Measurements from ENCODE around the gene CHURC1. TPM values are rescaled to one million over a fixed set of nuclear protein-coding genes. Genes with fewer than 3 reads are reported as not detected.

Gene CHURC1
- 46.5 TPM for polyA plus RNA-seq (2013, experiment 1 of 2)
- 43.7 TPM for polyA plus RNA-seq (2013, experiment 2 of 2)

DNA sequence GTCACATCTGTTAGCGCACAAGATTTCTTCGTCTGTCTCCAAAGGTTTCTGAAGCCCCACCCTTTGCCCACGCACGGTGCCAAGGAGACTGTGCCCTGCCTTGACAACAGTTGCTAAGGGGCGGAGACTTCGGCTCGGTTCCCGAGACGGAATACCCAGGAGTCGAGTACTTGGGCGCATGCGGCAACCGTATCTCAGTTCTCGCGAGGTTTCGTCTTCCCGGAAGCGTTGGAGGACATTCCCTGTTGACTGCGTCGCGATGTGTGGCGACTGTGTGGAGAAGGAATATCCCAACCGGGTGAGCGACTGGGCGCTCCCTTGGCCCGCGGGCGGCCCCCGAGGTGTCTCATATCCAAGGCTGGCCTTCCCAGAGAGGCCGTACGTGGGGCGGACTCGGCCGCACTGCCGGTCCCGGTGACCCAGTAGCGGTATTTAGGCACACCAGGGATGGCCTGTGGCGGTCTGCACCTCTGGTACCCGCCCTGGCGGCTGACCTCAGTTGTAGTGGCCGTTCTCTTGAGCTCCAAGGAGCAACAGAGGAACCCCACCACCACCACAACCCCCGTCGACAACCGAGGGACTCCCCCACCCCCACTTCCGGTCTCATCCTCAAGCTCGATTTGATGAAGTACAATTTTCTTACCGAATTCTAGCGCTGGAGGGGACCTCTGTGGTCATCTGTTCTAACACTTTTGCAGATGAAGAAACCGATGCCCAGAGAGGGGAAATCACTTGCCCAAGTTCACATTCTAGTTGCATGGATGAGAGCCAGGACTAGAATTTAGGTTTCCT lies at the start of gene CHURC1:
Gene CHURC1, plus strand, starts transcription at position 219 of the 792 bp plus-strand sequence. Its CDS starts 41 bp downstream, at position 260.
- WGBS, 2 experiments (ENCODE audit: insufficient coverage in 2 of 2), result 0 to 1% methylated on average over 37 to 39 of the region's 49 CpGs
- peaks cover 15% of the 10 kb centered on the region for H3K4me1 ChIP-seq (ENCODE audit: control insufficient read depth, insufficient read depth, low read length, poor library complexity, severe bottlenecking)
- H3K9me3 ChIP-seq (ENCODE audit: control insufficient read depth, low read length), result no peaks in the 10 kb centered on the region
- H3K27ac ChIP-seq (ENCODE audit: low read depth, low read length, severe bottlenecking), result peak within 1 kb of the TSS; percentile 94
- H3K4me3 ChIP-seq (ENCODE audit: extremely low read depth, insufficient read depth, low read length, poor library complexity, severe bottlenecking), result peak within 1 kb of the TSS; percentile 100
- no peaks in the 10 kb centered on the region for H3K36me3 ChIP-seq (ENCODE audit: control insufficient read depth, insufficient read depth, low read length)

GRCh38 chr14:64865109-64865508 lies 49.1 kb upstream of the CHURC1 start:
- no peak overlapping the region for H3K4me3 ChIP-seq (ENCODE audit: extremely low read depth, insufficient read depth, low read length, poor library complexity, severe bottlenecking)
- H3K4me1 ChIP-seq (ENCODE audit: control insufficient read depth, insufficient read depth, low read length, poor library complexity, severe bottlenecking), result peaks cover 5% of the 10 kb centered on the region
- WGBS, 2 experiments (ENCODE audit: insufficient coverage in 2 of 2), result 73 to 98% methylated on average over 5 of the region's 6 CpGs
- no peaks in the 10 kb centered on the region for H3K9me3 ChIP-seq (ENCODE audit: control insufficient read depth, low read length)
- H3K27ac ChIP-seq (ENCODE audit: low read depth, low read length, severe bottlenecking), result no peak overlapping the region
- no peaks in the 10 kb centered on the region for H3K36me3 ChIP-seq (ENCODE audit: control insufficient read depth, insufficient read depth, low read length)

- no peaks in the 10 kb centered on the region for H3K9me3 ChIP-seq (ENCODE audit: control insufficient read depth, low read length)
- H3K27ac ChIP-seq (ENCODE audit: low read depth, low read length, severe bottlenecking), result no peak overlapping the region
- H3K36me3 ChIP-seq (ENCODE audit: control insufficient read depth, insufficient read depth, low read length), result no peaks in the 10 kb centered on the region
- WGBS, 2 experiments (ENCODE audit: insufficient coverage in 2 of 2), result 80 to 85% methylated on average over 6 of the region's 6 CpGs
- peaks cover 5% of the 10 kb centered on the region for H3K4me1 ChIP-seq (ENCODE audit: control insufficient read depth, insufficient read depth, low read length, poor library complexity, severe bottlenecking)
- no peak overlapping the region for H3K4me3 ChIP-seq (ENCODE audit: extremely low read depth, insufficient read depth, low read length, poor library complexity, severe bottlenecking)
Measured at GRCh38 chr14:64865992-64866391, 48.3 kb upstream of the CHURC1 start.

DNA sequence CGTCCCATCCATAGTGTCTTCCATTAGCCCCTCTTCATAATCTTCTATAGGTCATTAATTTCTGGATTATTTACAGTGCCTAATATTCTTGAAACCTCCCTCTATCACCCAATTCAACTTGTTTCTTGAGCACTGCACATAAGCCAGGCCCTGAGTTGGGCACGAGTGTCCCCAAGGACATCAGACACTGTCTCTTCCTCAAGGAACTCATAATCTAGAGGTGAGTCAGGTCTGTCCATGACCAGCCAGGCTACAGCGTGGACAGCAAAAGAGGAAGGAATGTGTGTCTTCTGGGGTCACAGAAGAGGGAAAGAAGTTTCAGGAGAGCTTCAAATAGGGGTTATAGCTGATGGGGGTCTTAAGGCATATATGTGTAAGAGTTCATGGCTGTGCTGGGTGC lies 47.1 kb upstream of the CHURC1 start:
- no peak overlapping the region for H3K4me3 ChIP-seq (ENCODE audit: extremely low read depth, insufficient read depth, low read length, poor library complexity, severe bottlenecking)
- no peak overlapping the region for H3K27ac ChIP-seq (ENCODE audit: low read depth, low read length, severe bottlenecking)
- peaks cover 5% of the 10 kb centered on the region for H3K4me1 ChIP-seq (ENCODE audit: control insufficient read depth, insufficient read depth, low read length, poor library complexity, severe bottlenecking)
- H3K9me3 ChIP-seq (ENCODE audit: control insufficient read depth, low read length), result peaks cover 1% of the 10 kb centered on the region
- WGBS, 2 experiments (ENCODE audit: insufficient coverage in 2 of 2), result 95 to 100% methylated on average over 1 to 2 of the region's 3 CpGs
- H3K36me3 ChIP-seq (ENCODE audit: control insufficient read depth, insufficient read depth, low read length), result no peaks in the 10 kb centered on the region

DNA sequence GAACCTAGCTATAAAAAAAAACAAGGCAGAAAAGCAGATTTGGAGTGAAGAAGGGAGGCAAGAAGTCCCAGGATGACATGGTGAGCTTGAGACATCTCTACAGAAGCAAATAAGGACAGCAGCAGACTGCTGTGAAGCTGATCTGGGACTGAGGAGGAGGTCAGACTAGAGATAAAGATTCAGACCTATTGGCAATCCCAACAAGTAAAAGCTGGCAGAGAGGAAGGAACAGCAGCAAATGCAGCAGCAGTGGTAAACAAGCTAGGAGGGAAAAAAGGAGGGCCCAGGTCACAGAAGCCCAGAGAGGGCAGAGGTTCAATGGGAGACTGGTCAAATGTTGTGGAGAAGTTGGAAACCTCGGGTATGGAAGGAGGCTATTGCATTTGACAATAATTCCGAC lies 45.9 kb upstream of the CHURC1 start:
- Histone ChIP-seq H3K4me3 (ENCODE audit: extremely low read depth, insufficient read depth, low read length, poor library complexity, severe bottlenecking) (no peak overlapping the region), H3K9me3 (ENCODE audit: control insufficient read depth, low read length) (peaks cover 6% of the 10 kb centered on the region), H3K27ac (ENCODE audit: low read depth, low read length, severe bottlenecking) (no peak overlapping the region), H3K36me3 (ENCODE audit: control insufficient read depth, insufficient read depth, low read length) (no peaks in the 10 kb centered on the region), H3K4me1 (ENCODE audit: control insufficient read depth, insufficient read depth, low read length, poor library complexity, severe bottlenecking) (peaks cover 5% of the 10 kb centered on the region)
- 90% methylated on average over 2 of the region's 2 CpGs; no CpG with 5 or more reads in 1 of the 2 experiments for WGBS, 2 experiments (ENCODE audit: insufficient coverage in 2 of 2)

DNA sequence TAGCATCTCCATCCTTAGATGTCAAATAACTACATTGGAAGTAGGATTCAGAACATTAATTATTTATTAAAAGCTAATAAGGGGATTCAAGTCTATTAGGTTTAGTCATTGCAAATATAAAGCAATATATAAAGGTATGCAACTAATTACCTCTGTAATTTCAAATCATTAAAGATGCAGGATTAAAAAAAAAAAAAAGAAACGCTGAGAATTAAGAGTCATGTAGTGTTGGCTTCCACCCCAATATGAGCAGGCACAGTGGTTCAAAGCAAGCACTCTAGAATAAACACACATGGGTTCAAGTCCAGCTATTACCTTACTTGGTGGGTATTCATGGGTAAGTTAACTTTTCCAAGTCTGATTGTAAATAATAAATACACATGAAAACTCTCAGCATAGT lies 45.4 kb upstream of the CHURC1 start:
- H3K36me3 ChIP-seq (ENCODE audit: control insufficient read depth, insufficient read depth, low read length), result no peaks in the 10 kb centered on the region
- peaks cover 5% of the 10 kb centered on the region for H3K4me1 ChIP-seq (ENCODE audit: control insufficient read depth, insufficient read depth, low read length, poor library complexity, severe bottlenecking)
- WGBS, 2 experiments (ENCODE audit: insufficient coverage in 2 of 2), result no CpG with 5 or more reads among the region's 1 CpG
- no peak overlapping the region for H3K27ac ChIP-seq (ENCODE audit: low read depth, low read length, severe bottlenecking)
- H3K4me3 ChIP-seq (ENCODE audit: extremely low read depth, insufficient read depth, low read length, poor library complexity, severe bottlenecking), result no peak overlapping the region
- H3K9me3 ChIP-seq (ENCODE audit: control insufficient read depth, low read length), result peaks cover 6% of the 10 kb centered on the region

DNA sequence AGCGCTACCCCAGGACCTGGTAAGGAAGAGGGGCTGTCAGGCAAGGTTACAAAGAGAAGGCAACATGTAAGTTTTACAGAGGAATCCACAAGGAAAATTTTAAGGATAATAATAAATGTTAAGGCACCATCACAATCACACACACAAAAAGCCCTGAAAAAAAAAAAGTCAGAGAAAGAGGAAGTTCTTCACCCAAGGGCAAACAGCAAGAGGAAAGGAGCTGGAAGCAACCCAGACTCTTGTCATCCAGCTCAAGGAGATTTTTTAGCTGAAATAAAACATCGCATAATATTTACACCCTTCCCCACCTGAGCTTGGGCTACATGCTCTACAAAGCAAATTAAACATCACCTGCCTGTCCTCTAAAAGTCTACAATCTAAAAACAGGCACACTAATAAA lies 44.1 kb upstream of the CHURC1 start:
- Histone ChIP-seq H3K4me1 (ENCODE audit: control insufficient read depth, insufficient read depth, low read length, poor library complexity, severe bottlenecking) (peaks cover 5% of the 10 kb centered on the region), H3K27ac (ENCODE audit: low read depth, low read length, severe bottlenecking) (no peak overlapping the region), H3K9me3 (ENCODE audit: control insufficient read depth, low read length) (peaks cover 6% of the 10 kb centered on the region), H3K4me3 (ENCODE audit: extremely low read depth, insufficient read depth, low read length, poor library complexity, severe bottlenecking) (no peak overlapping the region), H3K36me3 (ENCODE audit: control insufficient read depth, insufficient read depth, low read length) (no peaks in the 10 kb centered on the region)
- 95 to 100% methylated on average over 1 to 2 of the region's 2 CpGs for WGBS, 2 experiments (ENCODE audit: insufficient coverage in 2 of 2)

- no peaks in the 10 kb centered on the region for H3K36me3 ChIP-seq (ENCODE audit: control insufficient read depth, insufficient read depth, low read length)
- H3K4me3 ChIP-seq (ENCODE audit: extremely low read depth, insufficient read depth, low read length, poor library complexity, severe bottlenecking), result no peak overlapping the region
- no peak overlapping the region for H3K27ac ChIP-seq (ENCODE audit: low read depth, low read length, severe bottlenecking)
- H3K4me1 ChIP-seq (ENCODE audit: control insufficient read depth, insufficient read depth, low read length, poor library complexity, severe bottlenecking), result peaks cover 5% of the 10 kb centered on the region
- H3K9me3 ChIP-seq (ENCODE audit: control insufficient read depth, low read length), result peaks cover 6% of the 10 kb centered on the region
- 100% methylated on average over 1 of the region's 2 CpGs; no CpG with 5 or more reads in 1 of the 2 experiments for WGBS, 2 experiments (ENCODE audit: insufficient coverage in 2 of 2)
Measured at GRCh38 chr14:64871344-64871743, 42.9 kb upstream of the CHURC1 start.

DNA sequence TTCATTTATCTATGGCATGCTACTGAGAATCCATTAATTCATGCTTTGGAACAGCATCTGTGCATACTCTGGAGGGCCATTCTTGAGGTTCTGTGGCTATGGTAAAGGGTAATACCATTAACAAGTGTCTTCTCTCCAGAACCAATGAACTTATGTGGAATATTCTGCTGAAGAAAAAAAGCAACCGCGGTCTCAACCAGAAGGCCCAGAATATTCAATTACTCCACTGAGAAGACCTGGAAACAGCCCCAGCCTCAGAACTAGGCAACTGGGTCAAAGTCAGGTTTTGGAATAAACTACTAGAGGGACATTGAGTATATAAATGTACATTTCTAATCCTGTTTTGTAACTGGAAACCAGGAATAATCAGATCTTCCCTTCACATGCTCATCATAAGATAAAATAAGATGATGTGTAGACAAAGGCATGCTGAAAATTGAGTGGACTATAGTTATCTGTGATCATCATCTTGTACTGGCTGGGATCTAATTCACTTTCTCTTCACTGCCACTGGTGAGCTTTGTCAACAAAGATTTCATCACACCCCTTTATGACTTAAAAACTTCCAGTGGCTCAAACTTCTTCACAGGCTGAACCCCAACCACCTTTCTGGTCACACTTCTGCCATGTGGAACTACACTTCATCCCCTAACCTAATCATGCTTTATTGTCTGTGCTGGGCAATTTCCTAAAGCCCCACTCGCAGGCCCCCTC lies 40.6 kb upstream of the CHURC1 start:
- no peak overlapping the region for H3K27ac ChIP-seq (ENCODE audit: low read depth, low read length, severe bottlenecking)
- no peaks in the 10 kb centered on the region for H3K36me3 ChIP-seq (ENCODE audit: control insufficient read depth, insufficient read depth, low read length)
- no peaks in the 10 kb centered on the region for H3K4me1 ChIP-seq (ENCODE audit: control insufficient read depth, insufficient read depth, low read length, poor library complexity, severe bottlenecking)
- no peak overlapping the region for H3K4me3 ChIP-seq (ENCODE audit: extremely low read depth, insufficient read depth, low read length, poor library complexity, severe bottlenecking)
- H3K9me3 ChIP-seq (ENCODE audit: control insufficient read depth, low read length), result peaks cover 6% of the 10 kb centered on the region
- WGBS, 2 experiments (ENCODE audit: insufficient coverage in 2 of 2), result 30 to 92% methylated on average over 1 to 2 of the region's 3 CpGs

- peaks cover 6% of the 10 kb centered on the region for H3K9me3 ChIP-seq (ENCODE audit: control insufficient read depth, low read length)
- no peak overlapping the region for H3K27ac ChIP-seq (ENCODE audit: low read depth, low read length, severe bottlenecking)
- no peaks in the 10 kb centered on the region for H3K36me3 ChIP-seq (ENCODE audit: control insufficient read depth, insufficient read depth, low read length)
- no peak overlapping the region for H3K4me3 ChIP-seq (ENCODE audit: extremely low read depth, insufficient read depth, low read length, poor library complexity, severe bottlenecking)
- WGBS, 2 experiments (ENCODE audit: insufficient coverage in 2 of 2), result 80 to 90% methylated on average over 1 to 2 of the region's 4 CpGs
- no peaks in the 10 kb centered on the region for H3K4me1 ChIP-seq (ENCODE audit: control insufficient read depth, insufficient read depth, low read length, poor library complexity, severe bottlenecking)
Measured at GRCh38 chr14:64875350-64875749, 38.9 kb upstream of the CHURC1 start.

GRCh38 chr14:64877846-64878245 lies 36.4 kb upstream of the CHURC1 start:
- H3K4me3 ChIP-seq (ENCODE audit: extremely low read depth, insufficient read depth, low read length, poor library complexity, severe bottlenecking), result no peak overlapping the region
- H3K4me1 ChIP-seq (ENCODE audit: control insufficient read depth, insufficient read depth, low read length, poor library complexity, severe bottlenecking), result no peaks in the 10 kb centered on the region
- H3K9me3 ChIP-seq (ENCODE audit: control insufficient read depth, low read length), result no peaks in the 10 kb centered on the region
- H3K27ac ChIP-seq (ENCODE audit: low read depth, low read length, severe bottlenecking), result no peak overlapping the region
- no peaks in the 10 kb centered on the region for H3K36me3 ChIP-seq (ENCODE audit: control insufficient read depth, insufficient read depth, low read length)
- WGBS, 2 experiments (ENCODE audit: insufficient coverage in 2 of 2), result 86 to 93% methylated on average over 3 of the region's 4 CpGs
